Retinal pigment epithelial cell (primary cell): ENCODE measurements around the gene MEGF6.

ENCODE experiments used
- DNase-seq: peaks from one replicate; pipeline ENCODE4 v3.0.0-alpha.2; 2010; ENCODE audit warnings: low read depth
- H3K4me3 ChIP-seq: 2 replicates; pipeline ENCODE4 v1.5.1; 2011; ENCODE audit warnings: mild to moderate bottlenecking, low read length, control low read depth, moderate library complexity
- TF ChIP-seq, protein P1 (sequence below): conservative IDR thresholded peaks from 2 replicates; pipeline ENCODE4 v1.5.1; 2011; ENCODE audit warnings: low read depth, low read length, control low read depth, inconsistent platforms

Gene MEGF6

DNA sequence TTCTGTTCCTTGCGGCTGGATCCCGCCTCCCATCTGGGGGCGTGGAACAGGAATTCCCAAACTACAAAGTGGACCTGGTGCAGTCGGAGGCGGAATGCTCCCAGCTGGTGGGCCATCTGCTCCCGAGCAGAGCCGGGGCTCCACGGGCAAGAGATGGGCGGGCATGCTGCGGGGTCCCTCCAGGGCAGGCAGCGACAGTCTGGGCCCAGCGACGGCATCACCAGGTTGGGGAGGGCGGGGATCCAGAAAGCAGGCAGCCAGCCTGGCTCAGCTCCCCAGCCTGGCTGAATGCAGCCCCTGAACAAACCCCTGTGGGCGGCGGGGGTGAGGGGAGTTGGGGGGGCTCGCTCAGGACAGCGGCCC, 3.6 kb downstream of the MEGF6 start:
- no peak for DNase-seq
- H3K4me3 ChIP-seq = no peak overlapping the region
- TF ChIP-seq, protein P1, sequence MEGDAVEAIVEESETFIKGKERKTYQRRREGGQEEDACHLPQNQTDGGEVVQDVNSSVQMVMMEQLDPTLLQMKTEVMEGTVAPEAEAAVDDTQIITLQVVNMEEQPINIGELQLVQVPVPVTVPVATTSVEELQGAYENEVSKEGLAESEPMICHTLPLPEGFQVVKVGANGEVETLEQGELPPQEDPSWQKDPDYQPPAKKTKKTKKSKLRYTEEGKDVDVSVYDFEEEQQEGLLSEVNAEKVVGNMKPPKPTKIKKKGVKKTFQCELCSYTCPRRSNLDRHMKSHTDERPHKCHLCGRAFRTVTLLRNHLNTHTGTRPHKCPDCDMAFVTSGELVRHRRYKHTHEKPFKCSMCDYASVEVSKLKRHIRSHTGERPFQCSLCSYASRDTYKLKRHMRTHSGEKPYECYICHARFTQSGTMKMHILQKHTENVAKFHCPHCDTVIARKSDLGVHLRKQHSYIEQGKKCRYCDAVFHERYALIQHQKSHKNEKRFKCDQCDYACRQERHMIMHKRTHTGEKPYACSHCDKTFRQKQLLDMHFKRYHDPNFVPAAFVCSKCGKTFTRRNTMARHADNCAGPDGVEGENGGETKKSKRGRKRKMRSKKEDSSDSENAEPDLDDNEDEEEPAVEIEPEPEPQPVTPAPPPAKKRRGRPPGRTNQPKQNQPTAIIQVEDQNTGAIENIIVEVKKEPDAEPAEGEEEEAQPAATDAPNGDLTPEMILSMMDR = no peak

DNA sequence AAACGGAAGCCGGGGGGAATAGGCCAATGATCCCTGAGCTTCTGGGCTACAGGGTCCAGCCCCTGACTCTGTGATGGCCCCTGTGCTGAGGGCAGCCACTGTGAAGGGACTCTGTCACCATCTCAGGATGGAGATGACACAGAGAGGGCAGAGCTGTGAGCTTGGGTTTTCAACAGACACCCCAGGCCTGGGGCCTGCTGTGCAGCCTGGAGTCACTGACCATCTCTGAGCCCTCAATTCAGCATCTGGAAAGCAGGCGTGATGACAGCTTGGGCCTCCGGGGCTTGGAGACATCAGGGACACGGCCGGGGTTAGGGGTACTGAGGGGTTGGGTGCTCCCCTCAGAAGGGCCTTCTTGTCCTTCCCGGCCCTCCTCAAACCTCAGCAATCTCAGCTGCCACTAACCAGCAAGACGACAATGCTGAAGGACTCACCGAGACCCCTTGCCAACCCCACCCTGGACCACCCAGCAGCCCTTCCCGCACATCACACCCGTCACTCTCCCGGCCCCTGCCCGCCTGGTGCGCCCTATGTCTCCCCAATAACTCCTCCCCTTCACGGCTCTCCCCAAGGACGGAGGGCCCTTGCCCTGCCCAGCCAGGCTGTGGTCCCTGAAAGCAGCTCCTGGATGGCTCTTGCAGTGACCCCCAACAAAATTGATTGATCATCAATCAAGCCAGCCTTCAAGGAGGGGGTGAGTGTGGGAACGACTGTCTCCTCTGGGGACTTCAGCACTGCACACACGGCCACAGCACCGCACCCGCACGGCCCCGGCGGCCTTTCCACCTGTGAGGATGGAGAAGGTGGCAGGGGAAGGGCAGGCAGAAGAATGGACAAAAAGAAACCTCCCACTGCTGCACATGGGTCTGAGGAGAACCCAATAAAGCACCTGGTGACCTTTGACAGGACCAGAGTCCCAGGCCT, 4.3 kb downstream of the MEGF6 start:
- DNase-seq = no peak
- TF ChIP-seq, protein P1 = no peak
- no peak overlapping the region for H3K4me3 ChIP-seq

DNA sequence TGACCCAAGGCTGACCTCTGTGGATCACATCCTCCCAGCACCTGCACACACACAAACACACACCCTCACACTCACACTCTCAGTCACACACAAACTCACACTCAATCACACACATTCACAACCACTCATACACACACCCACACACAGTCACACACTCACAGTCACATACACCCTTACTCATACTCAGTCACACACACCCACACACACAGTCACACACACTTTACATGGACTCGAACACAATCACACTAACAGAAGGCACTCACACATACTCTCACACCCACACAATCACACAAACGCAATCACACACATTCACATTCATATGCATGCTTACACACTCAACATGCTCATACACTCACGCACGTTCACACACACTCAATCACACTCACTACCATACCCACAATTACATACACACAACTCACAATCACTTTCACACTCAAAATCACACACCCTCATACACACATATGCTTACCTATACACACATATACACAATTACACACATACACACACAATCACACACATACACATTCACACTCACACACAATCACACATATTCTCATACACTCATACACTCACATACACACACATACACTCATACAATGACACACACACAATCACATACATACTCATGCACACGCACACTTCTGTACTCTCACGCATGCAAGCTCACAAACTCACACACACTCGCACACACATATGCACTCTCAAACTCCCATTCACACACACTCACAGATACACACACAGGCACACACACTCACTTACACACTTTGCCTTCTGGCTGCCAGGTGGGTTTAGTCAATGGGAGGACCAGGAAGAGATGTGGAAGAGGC, 6.1 kb downstream of the MEGF6 start:
- H3K4me3 ChIP-seq = no peak overlapping the region
- no peak for DNase-seq

DNA sequence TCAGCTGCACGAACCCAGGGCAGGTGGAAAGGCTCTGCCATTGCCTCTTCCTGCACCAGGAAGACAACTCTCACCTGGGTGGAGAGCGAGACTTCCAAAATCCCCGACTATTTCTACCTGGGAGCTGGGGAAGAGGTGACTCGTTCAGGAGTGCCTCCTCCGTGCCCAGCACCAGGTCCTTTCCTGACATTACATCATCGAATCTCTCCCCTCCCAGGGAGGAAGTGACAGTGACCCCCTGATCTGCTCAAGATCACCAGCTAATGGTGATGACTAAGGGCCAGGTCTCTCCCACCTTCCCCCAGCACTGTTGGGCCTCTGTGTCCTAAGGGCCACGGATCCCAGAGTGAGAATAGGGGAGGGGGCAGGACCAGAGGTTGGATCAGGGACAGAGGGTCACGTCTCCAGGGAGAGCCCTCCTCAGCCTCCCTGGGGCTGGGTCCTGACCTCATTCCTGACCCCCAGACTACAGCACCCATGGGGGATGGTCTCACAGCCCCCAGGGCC, 6.8 kb downstream of the MEGF6 start:
- TF ChIP-seq, protein P1 = no peak
- no peak overlapping the region for H3K4me3 ChIP-seq
- DNase-seq = no peak

More for the DNA sequence above, 6.1 kb downstream of the MEGF6 start:
- TF ChIP-seq, protein P1 = no peak

DNA sequence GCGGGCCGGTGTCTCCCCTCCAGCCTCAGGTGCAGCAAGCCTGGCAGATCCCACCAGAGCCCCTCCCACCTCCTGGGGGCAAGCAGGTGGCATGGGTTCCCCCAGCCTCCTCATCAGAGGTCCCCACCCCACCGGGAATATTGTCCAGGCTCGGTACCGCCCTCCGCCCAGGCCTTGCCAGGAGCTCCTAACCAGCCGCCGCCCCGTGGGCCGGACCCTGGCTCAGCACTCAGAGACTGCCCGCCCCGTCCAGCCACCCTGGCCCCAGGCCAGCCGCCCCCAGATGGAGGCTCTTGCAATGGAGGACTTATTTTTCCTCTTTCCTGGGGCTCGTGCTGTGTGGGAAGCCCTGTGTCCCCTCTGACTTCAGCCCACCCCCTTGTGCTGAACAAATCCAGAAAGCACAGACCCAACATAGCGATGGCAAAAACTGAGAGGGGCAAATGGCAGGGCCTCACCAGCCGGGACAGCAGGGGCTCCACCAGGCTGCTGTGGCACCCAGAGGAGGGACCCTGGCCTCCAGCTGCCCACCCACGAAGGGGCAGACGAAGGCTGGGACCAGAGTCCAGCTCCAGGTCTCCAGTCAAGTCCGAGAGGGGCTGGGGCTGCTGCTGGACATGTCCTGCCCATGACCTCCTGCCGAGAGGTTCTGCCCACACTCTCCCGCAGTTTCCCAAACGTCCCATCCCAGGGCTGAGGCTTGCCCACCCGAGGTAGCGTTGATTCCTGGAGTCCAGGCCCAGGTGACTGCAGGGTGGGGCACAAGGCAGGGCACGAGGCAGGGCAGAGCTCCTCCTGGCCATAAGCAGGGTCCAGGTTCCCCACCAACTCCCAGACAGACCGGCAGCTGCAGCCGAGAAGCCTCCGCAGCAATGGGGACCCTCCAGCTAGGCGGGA, 7.5 kb downstream of the MEGF6 start:
- DNase-seq = no peak
- no peak overlapping the region for H3K4me3 ChIP-seq
- TF ChIP-seq, protein P1 = no peak

DNA sequence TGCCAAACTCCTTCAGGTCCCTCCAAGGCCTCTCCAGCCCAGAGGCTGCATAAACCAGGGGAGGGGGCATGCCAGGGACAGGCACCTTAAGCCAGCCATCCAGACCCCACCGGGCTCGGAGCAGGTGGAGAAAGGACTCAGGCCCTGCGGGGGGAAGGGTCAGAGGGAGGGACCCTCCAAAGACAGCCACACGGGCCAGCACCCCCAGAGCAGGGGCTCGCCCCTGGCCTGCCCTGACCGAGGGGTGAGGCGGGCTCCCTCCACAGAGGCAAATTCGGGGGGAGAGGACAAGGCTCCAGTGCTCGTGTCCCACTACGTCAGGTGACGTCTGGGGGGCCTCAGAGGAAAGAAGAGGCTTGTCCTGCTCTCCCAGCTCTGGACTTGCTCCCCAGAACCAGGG, 8.2 kb downstream of the MEGF6 start:
- no peak overlapping the region for H3K4me3 ChIP-seq
- TF ChIP-seq, protein P1 = no peak
- no peak for DNase-seq
